PC-9 (cell line): Measurements from ENCODE around the gene SGMS1. TPM values are rescaled to one million over a fixed set of nuclear protein-coding genes. Genes with fewer than 3 reads are reported as not detected.

ENCODE experiments used
- BruUV-seq: library from RNA; stranded (reverse); fragments of 400-500 nt; replicated peaks from 2 replicates; lab custom pipeline; 2021; lab: Mats Ljungman, UMichigan
- CTCF ChIA-PET: fragments of 300-600 bp; sonication (Branson Sonifier 250); formaldehyde crosslinking; loops from one replicate; lab custom pipeline; 2022; ENCODE audit warnings: antibody characterized with exemption; lab: Charles Lee
- POLR2A ChIA-PET: fragments of 300-600 bp; sonication (Branson Sonifier 250); formaldehyde crosslinking; loops from one replicate; lab custom pipeline; 2022; ENCODE audit warnings: antibody characterized with exemption; ENCODE audit not compliant: unreplicated experiment; lab: Charles Lee
- DNase-seq, 2 experiments: peaks; one replicate each; pipeline versions ENCODE4 v3.0.0 to v3.0.0-alpha.2; 2015 to 2022; ENCODE audit warnings: mixed read lengths in 1 of 2
- H2AFZ ChIP-seq: fragments of 200-600 bp; sonication (generic); 2 replicates; pipeline ENCODE4 v1.8.1; 2017; ENCODE audit warnings: antibody characterized with exemption
- H3F3A ChIP-seq: fragments of 200-600 bp; sonication (generic); 2 replicates; pipeline ENCODE4 v1.8.1; 2017; ENCODE audit warnings: antibody characterized with exemption, mild to moderate bottlenecking, low read depth; ENCODE audit not compliant: insufficient read depth
- H3K27ac ChIP-seq: fragments of 200-600 bp; sonication (generic); 2 replicates; pipeline ENCODE4 v1.6.1; 2016; ENCODE audit warnings: mixed run types
- H3K27me3 ChIP-seq: fragments of 200-600 bp; sonication (generic); 2 replicates; pipeline ENCODE4 v1.6.1; 2016; ENCODE audit warnings: low read depth, mixed run types; ENCODE audit not compliant: insufficient read depth
- H3K36me3 ChIP-seq: fragments of 200-600 bp; sonication (generic); 2 replicates; pipeline ENCODE4 v1.6.1; 2016; ENCODE audit warnings: low read depth, mixed run types
- H3K4me1 ChIP-seq: fragments of 200-600 bp; sonication (generic); replicated peaks from 2 replicates; pipeline ENCODE4 v1.6.1; 2016; ENCODE audit warnings: mixed run types; ENCODE audit not compliant: insufficient read depth
- H3K4me2 ChIP-seq: fragments of 200-600 bp; sonication (generic); 2 replicates; pipeline ENCODE4 v1.6.1; 2017; ENCODE audit warnings: mixed run types
- H3K4me3 ChIP-seq: fragments of 200-600 bp; sonication (generic); 2 replicates; pipeline ENCODE4 v1.6.1; 2016; ENCODE audit warnings: mixed run types
- H3K79me2 ChIP-seq: fragments of 200-600 bp; sonication (generic); 2 replicates; pipeline ENCODE4 v1.6.1; 2017; ENCODE audit warnings: low read depth, mixed run types
- H3K9me2 ChIP-seq: fragments of 200-600 bp; sonication (generic); 2 replicates; pipeline ENCODE4 v1.8.1; 2017; ENCODE audit warnings: mild to moderate bottlenecking; ENCODE audit not compliant: insufficient read depth
- H3K9me3 ChIP-seq: fragments of 200-600 bp; sonication (generic); 2 replicates; pipeline ENCODE4 v1.8.1; 2016; ENCODE audit warnings: low read depth; ENCODE audit not compliant: insufficient read depth
- H4K20me1 ChIP-seq: fragments of 200-600 bp; sonication (generic); 2 replicates; pipeline ENCODE4 v1.8.1; 2017; ENCODE audit not compliant: insufficient read depth
- EZH2 ChIP-seq: fragments of 200-600 bp; sonication (generic); IDR thresholded peaks from 2 replicates; pipeline ENCODE4 v1.8.0; 2017; ENCODE audit warnings: antibody characterized with exemption, low read depth
- intact Hi-C: fragments of 100-400 bp; cut with micrococcal nuclease; formaldehyde crosslinking; loops from one replicate; pipeline ENCODE4 v1.10.0; 2022; ENCODE audit not compliant: unreplicated experiment
- total RNA-seq: library from RNA; stranded (reverse); gene quantifications from 2 replicates; pipeline ENCODE4 v1.2.3, GENCODE V29; 2021
- TF ChIP-seq, protein P1 (sequence below): fragments of 200-600 bp; sonication (generic); conservative IDR thresholded peaks from 2 replicates; pipeline ENCODE4 v1.6.1; 2017; ENCODE audit warnings: mixed run types, antibody characterized with exemption, mild to moderate bottlenecking, moderate library complexity

The SGMS1 gene
- total RNA-seq, 1 experiment from 2014 or later = 35.0 TPM

DNA sequence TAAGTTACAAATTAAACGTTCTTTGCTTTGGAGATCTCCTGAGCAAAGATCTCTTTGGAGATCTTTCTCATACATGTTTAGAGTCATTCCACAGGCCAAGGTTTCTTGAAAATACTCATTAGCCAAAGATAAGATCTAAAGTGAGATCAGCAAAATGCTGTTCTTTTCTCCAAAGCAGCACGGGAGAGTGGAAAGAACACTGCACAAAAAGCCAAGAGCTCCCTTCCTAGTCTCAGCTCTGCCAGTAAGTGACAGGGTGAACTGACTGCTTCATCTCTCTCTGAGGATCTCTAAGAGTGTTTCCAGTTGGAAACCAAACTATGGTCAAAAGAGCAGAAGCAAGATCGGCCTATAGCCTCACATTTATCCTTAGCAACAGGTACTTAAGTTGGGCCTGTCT is 204.0 kb downstream of the SGMS1 start:
- intact Hi-C loops = loop anchor here (2.0 to 5.0 kb wide), 4 partner anchors 51 to 143 kb away; no protein-coding TSS in a partner anchor

DNA sequence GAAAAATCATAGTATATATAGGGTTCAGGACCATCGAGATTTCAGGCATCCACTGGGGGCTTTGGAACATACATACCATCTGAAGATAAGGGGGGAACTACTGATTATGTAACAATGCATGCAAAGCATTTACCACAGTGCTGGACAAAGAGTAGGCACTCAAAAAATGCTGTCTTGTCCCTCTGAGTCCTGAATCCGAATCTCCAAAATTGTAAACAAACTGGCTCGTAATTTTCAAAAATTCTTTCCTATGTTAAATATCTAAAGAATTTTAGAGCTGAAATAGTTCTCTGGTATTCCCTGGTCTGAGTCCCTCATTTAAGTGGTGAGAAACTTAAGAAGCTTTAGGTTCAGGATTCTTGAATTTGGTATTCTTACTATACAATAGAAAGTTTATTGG is 204.7 kb downstream of the SGMS1 start:
- Histone ChIP-seq H3K27ac (peak overlapping the region; percentile 92), H3K4me1 (peaks cover 44% of the 10 kb centered on the region), H3K4me3 (peak overlapping the region; percentile 96; the same call in 1 of the 2 replicates), H3K27me3 (no peaks in the 10 kb centered on the region), H3K36me3 (0 out of 2 replicates have a peak, but pooled peaks cover 16% of the 10 kb centered on the region), H3K9me3 (no peaks in the 10 kb centered on the region), H3K9me2 (no peaks in the 10 kb centered on the region), H3K4me2 (peak overlapping the region; percentile 77), H4K20me1 (peaks cover 14% of the 10 kb centered on the region; the same call in 1 of the 2 replicates), H2AFZ (no peak overlapping the region), H3K79me2 (peaks cover 58% of the 10 kb centered on the region), H3F3A (peaks cover 10% of the 10 kb centered on the region)
- ChIA-PET POLR2A (interaction anchor here (0.5 kb wide), 2 partner anchors 13 to 178 kb away, joined by 3 read pairs; no protein-coding TSS in a partner anchor), CTCF (interaction anchor here (0.6 to 1.4 kb wide), 2 partner anchors 51 to 52 kb away, joined by 3 to 4 read pairs; no protein-coding TSS in a partner anchor)
- no peak for TF ChIP-seq EZH2
- TF ChIP-seq, protein P1, sequence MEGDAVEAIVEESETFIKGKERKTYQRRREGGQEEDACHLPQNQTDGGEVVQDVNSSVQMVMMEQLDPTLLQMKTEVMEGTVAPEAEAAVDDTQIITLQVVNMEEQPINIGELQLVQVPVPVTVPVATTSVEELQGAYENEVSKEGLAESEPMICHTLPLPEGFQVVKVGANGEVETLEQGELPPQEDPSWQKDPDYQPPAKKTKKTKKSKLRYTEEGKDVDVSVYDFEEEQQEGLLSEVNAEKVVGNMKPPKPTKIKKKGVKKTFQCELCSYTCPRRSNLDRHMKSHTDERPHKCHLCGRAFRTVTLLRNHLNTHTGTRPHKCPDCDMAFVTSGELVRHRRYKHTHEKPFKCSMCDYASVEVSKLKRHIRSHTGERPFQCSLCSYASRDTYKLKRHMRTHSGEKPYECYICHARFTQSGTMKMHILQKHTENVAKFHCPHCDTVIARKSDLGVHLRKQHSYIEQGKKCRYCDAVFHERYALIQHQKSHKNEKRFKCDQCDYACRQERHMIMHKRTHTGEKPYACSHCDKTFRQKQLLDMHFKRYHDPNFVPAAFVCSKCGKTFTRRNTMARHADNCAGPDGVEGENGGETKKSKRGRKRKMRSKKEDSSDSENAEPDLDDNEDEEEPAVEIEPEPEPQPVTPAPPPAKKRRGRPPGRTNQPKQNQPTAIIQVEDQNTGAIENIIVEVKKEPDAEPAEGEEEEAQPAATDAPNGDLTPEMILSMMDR = no peak
- no peak for DNase-seq
- intact Hi-C loops = loop anchor here (2.0 to 5.0 kb wide), 4 partner anchors 52 to 143 kb away; no protein-coding TSS in a partner anchor
- BruUV-seq = no TSS peak

More for the DNA sequence above, 204.0 kb downstream of the SGMS1 start:
- no peak for DNase-seq
- peak overlapping the region; percentile 77 for H3K4me2 ChIP-seq
- no peaks in the 10 kb centered on the region for H3K27me3 ChIP-seq
- peaks cover 37% of the 10 kb centered on the region for H3K4me1 ChIP-seq
- ChIA-PET CTCF (interaction anchor here (0.7 to 2.5 kb wide), 2 partner anchors 52 to 1384 kb away, joined by 5 to 14 read pairs; no protein-coding TSS in a partner anchor), POLR2A (no interaction called here)
- BruUV-seq = no TSS peak
- H3K27ac ChIP-seq = peak overlapping the region; percentile 92; the same call in 1 of the 2 replicates
- H3K9me3 ChIP-seq = no peaks in the 10 kb centered on the region
- no peak overlapping the region for H2AFZ ChIP-seq
- peaks cover 51% of the 10 kb centered on the region for H3K79me2 ChIP-seq
- TF ChIP-seq EZH2 = no peak
- TF ChIP-seq, protein P1 = no peak
- H3K36me3 ChIP-seq = 0 out of 2 replicates have a peak, but pooled peaks cover 16% of the 10 kb centered on the region
- peaks cover 10% of the 10 kb centered on the region for H3F3A ChIP-seq
- peak overlapping the region; percentile 96; the same call in 1 of the 2 replicates for H3K4me3 ChIP-seq
- H4K20me1 ChIP-seq = peaks cover 14% of the 10 kb centered on the region; the same call in 1 of the 2 replicates
- H3K9me2 ChIP-seq = no peaks in the 10 kb centered on the region

DNA sequence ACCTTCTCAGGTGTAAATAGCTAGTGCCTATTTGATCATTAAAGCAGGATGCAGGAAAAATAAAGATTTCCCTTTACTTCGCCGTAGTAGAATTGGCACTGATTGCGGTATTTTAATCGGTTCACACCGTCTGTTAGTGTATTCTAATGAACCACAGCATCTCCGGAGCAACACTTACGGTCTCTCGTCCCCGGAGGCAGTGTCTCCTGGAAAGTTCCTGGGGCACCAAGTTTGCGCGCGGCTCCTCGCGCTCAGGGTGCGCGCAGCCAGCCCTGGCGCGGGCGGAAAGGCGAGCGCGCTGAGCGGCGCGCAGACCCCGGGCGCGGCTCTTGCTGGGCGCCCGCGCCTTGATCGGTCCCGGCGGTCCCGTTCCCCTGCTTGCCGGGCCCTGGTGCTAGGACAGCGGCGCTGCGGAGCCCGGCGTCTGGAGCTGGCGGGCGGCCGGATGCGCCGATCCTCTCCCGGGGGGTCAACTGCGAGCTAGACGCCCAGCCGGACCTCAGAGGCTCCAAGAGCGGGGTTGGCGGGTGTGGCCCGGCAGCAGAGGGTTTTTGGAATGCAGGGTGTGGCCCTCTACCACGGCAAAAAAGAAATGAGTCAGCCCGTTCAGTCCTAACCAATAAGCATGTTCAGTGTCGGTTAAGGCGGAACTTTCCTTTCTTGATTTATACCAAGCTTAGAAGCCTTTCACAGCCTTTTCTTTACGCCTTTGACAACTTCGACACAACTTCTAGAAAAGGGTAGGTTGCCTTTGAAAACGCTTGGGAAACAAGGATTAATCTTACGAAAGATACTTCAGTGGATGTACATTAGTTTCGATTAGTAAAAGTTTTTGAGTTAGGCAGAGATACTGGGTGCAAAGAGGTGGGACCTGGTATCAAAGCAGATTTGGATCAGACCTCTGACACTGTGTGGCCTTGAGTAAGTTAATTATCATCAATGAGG is 205.6 kb downstream of the SGMS1 start:
- Histone ChIP-seq H3K27ac (peak overlapping the region; percentile 92), H3K9me3 (no peaks in the 10 kb centered on the region), H3K9me2 (no peaks in the 10 kb centered on the region), H3K36me3 (0 out of 2 replicates have a peak, but pooled peaks cover 16% of the 10 kb centered on the region), H3K4me1 (peaks cover 53% of the 10 kb centered on the region), H3K79me2 (peaks cover 67% of the 10 kb centered on the region), H3K4me2 (peak overlapping the region; percentile 77), H2AFZ (peak overlapping the region; percentile 4; the same call in 1 of the 2 replicates), H4K20me1 (peaks cover 19% of the 10 kb centered on the region; the same call in 1 of the 2 replicates), H3K27me3 (no peaks in the 10 kb centered on the region), H3F3A (peaks cover 18% of the 10 kb centered on the region), H3K4me3 (peak overlapping the region; percentile 96)
- intact Hi-C loops = loop anchor here (1.0 to 5.0 kb wide), 6 partner anchors 43 to 206 kb away; no protein-coding TSS in a partner anchor
- TF ChIP-seq, protein P1 = no peak
- no peak for TF ChIP-seq EZH2
- peak; percentile 89 to 94 for DNase-seq
- no TSS peak for BruUV-seq
- ChIA-PET POLR2A (interaction anchor here (0.5 to 1.2 kb wide), 10 partner anchors 10 to 879 kb away, joined by 3 to 6 read pairs (median 4); no protein-coding TSS in a partner anchor), CTCF (interaction anchor here (0.6 to 1.4 kb wide), 3 partner anchors 11 to 83 kb away, joined by 3 to 4 read pairs (median 4); no protein-coding TSS in a partner anchor)
